ENCODE results near the gene WDFY3.

Gene WDFY3

DNA sequence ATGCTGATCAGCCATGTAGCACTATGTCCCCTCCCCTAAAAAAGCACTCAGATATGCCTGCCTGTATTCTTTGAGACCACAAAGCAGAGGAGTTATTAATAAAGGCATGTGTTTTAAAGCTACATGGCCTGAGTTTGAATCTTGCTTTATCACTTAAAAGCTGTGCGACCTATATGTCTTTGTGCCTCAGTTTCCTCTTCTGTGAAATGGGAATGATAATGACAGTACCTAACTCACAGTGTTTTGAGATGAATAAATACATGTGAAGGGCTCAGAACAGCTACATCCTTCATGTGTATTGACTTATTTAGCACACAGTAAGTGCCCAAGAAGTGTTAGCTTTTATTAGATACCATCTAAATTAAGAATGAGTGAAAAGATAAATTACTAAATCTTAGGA is 180.0 kb downstream of the WDFY3 start:
- H3K4me1 ChIP-seq (ENCODE audit: low read length), result no peaks in the 10 kb centered on the region
- H3K27ac ChIP-seq (ENCODE audit: low read length), result no peak overlapping the region
- no peaks in the 10 kb centered on the region for H4K20me1 ChIP-seq (ENCODE audit: insufficient read depth, low read length)
- H3K4me2 ChIP-seq (ENCODE audit: low read length), result no peak overlapping the region
- H3K9me3 ChIP-seq (ENCODE audit: insufficient read depth, low read length), result no peaks in the 10 kb centered on the region
- H3K36me3 ChIP-seq (replicated peaks; ENCODE audit: low read depth, low read length), result no peaks in the 10 kb centered on the region
- no peaks in the 10 kb centered on the region for H3K79me2 ChIP-seq (ENCODE audit: low read length)
- H3K9ac ChIP-seq (ENCODE audit: low read length), result no peak overlapping the region
- H3K27me3 ChIP-seq (ENCODE audit: low read depth, low read length), result no peaks in the 10 kb centered on the region
- no peak overlapping the region for H3K4me3 ChIP-seq (ENCODE audit: low read length)
- TF ChIP-seq CTCF (IDR thresholded peaks at IDR 0.05; ENCODE audit: low read depth, low read length), result no peak
- TF ChIP-seq EZH2phosphoT487 (IDR thresholded peaks at IDR 0.05; ENCODE audit: low read depth), result no peak
- H2AFZ ChIP-seq (ENCODE audit: low read depth, low read length), result no peak overlapping the region

DNA sequence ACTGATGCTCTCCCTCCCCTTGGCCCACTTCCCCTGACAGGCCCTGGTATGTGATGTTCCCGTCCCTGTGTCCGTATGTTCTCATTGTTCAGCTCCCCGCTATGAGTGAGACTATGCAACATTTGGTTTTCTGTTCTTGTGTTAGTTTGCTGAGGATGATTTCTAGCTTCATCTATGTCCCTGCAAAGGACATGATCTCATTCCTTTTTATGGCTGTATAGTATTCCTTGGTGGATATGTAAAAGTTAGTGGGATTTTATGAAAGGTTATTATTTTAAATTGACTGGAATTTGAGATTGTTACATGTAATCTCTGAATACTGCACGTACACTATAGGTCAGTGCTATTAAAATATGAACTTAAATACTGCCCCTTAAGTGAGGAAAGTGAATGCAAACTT is 184.0 kb downstream of the WDFY3 start:
- TF ChIP-seq EZH2phosphoT487 (IDR thresholded peaks at IDR 0.05; ENCODE audit: low read depth), result no peak
- H3K27ac ChIP-seq (ENCODE audit: low read length), result no peak overlapping the region
- H3K9ac ChIP-seq (ENCODE audit: low read length), result no peak overlapping the region
- H3K4me2 ChIP-seq (ENCODE audit: low read length), result no peak overlapping the region
- H3K4me3 ChIP-seq (ENCODE audit: low read length), result no peak overlapping the region
- H3K4me1 ChIP-seq (ENCODE audit: low read length), result no peaks in the 10 kb centered on the region
- H4K20me1 ChIP-seq (ENCODE audit: insufficient read depth, low read length), result no peaks in the 10 kb centered on the region
- no peaks in the 10 kb centered on the region for H3K27me3 ChIP-seq (ENCODE audit: low read depth, low read length)
- H3K36me3 ChIP-seq (replicated peaks; ENCODE audit: low read depth, low read length), result no peaks in the 10 kb centered on the region
- no peaks in the 10 kb centered on the region for H3K9me3 ChIP-seq (ENCODE audit: insufficient read depth, low read length)
- H3K79me2 ChIP-seq (ENCODE audit: low read length), result no peaks in the 10 kb centered on the region
- H2AFZ ChIP-seq (ENCODE audit: low read depth, low read length), result no peak overlapping the region

- Histone ChIP-seq H3K4me2 (ENCODE audit: low read length) (no peak overlapping the region), H2AFZ (ENCODE audit: low read depth, low read length) (no peak overlapping the region), H3K4me3 (ENCODE audit: low read length) (no peak overlapping the region), H3K79me2 (ENCODE audit: low read length) (no peaks in the 10 kb centered on the region), H3K4me1 (ENCODE audit: low read length) (0 out of 2 replicates have a peak, but pooled peaks cover 3% of the 10 kb centered on the region), H3K27me3 (ENCODE audit: low read depth, low read length) (no peaks in the 10 kb centered on the region), H3K36me3 (replicated peaks; ENCODE audit: low read depth, low read length) (no peaks in the 10 kb centered on the region), H3K9ac (ENCODE audit: low read length) (no peak overlapping the region), H4K20me1 (ENCODE audit: insufficient read depth, low read length) (no peaks in the 10 kb centered on the region), H3K9me3 (ENCODE audit: insufficient read depth, low read length) (no peaks in the 10 kb centered on the region), H3K27ac (ENCODE audit: low read length) (no peak overlapping the region)
- TF ChIP-seq EZH2phosphoT487 (IDR thresholded peaks at IDR 0.05; ENCODE audit: low read depth) (no peak), CTCF (IDR thresholded peaks at IDR 0.05; ENCODE audit: low read depth, low read length) (no peak)
Measured at GRCh38 chr4:84780719-84781118, 185.8 kb downstream of the WDFY3 start.

GRCh38 chr4:84778041-84778440 is 188.4 kb downstream of the WDFY3 start:
- Histone ChIP-seq H3K9ac (ENCODE audit: low read length) (no peak overlapping the region), H3K4me3 (ENCODE audit: low read length) (no peak overlapping the region), H3K9me3 (ENCODE audit: insufficient read depth, low read length) (no peaks in the 10 kb centered on the region), H3K36me3 (replicated peaks; ENCODE audit: low read depth, low read length) (no peaks in the 10 kb centered on the region), H3K27me3 (ENCODE audit: low read depth, low read length) (no peaks in the 10 kb centered on the region), H3K79me2 (ENCODE audit: low read length) (no peaks in the 10 kb centered on the region), H3K4me1 (ENCODE audit: low read length) (0 out of 2 replicates have a peak, but pooled peaks cover 3% of the 10 kb centered on the region), H2AFZ (ENCODE audit: low read depth, low read length) (no peak overlapping the region), H4K20me1 (ENCODE audit: insufficient read depth, low read length) (no peaks in the 10 kb centered on the region), H3K4me2 (ENCODE audit: low read length) (no peak overlapping the region), H3K27ac (ENCODE audit: low read length) (no peak overlapping the region)
- TF ChIP-seq CTCF (IDR thresholded peaks at IDR 0.05; ENCODE audit: low read depth, low read length) (no peak), EZH2phosphoT487 (IDR thresholded peaks at IDR 0.05; ENCODE audit: low read depth) (no peak)

DNA sequence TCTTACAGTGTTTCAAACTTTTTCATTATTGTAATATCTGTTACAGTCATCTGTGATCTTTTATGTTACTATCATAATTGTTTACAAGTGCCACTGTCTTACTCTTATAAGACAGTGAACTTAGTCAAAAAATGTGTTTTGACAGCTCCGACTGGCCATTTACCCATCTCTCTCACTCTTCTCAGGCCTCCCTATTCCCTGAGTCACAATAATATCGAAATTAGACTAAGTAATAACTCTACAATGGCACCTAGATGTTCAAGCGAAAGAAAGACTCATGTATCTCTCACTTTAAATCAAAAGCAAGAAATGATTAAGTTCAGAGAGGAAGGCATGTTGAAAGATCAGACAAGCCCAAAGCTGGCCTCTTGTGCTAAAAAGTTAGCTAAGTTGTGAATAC is 199.3 kb downstream of the WDFY3 start:
- Histone ChIP-seq H2AFZ (ENCODE audit: low read depth, low read length) (no peak overlapping the region), H3K27me3 (ENCODE audit: low read depth, low read length) (no peaks in the 10 kb centered on the region), H3K27ac (ENCODE audit: low read length) (no peak overlapping the region), H3K9me3 (ENCODE audit: insufficient read depth, low read length) (no peaks in the 10 kb centered on the region), H3K4me2 (ENCODE audit: low read length) (no peak overlapping the region), H3K9ac (ENCODE audit: low read length) (no peak overlapping the region), H3K4me1 (ENCODE audit: low read length) (no peaks in the 10 kb centered on the region), H3K79me2 (ENCODE audit: low read length) (no peaks in the 10 kb centered on the region), H3K4me3 (ENCODE audit: low read length) (no peak overlapping the region), H4K20me1 (ENCODE audit: insufficient read depth, low read length) (no peaks in the 10 kb centered on the region), H3K36me3 (replicated peaks; ENCODE audit: low read depth, low read length) (no peaks in the 10 kb centered on the region)
- TF ChIP-seq CTCF (IDR thresholded peaks at IDR 0.05; ENCODE audit: low read depth, low read length), result no peak
- TF ChIP-seq EZH2phosphoT487 (IDR thresholded peaks at IDR 0.05; ENCODE audit: low read depth), result no peak

Measured in OCI-LY3 (cell line).